HL-60/S4 treated with retinoic acid at 250 ng/mL for 4 days and 3 days (cell line): ENCODE data around the gene ACOT7.
"Not testable (repeated sequence)": the region's sequence is repeated elsewhere in the genome, so short reads cannot be mapped to it uniquely, and the experiment has no call there.

Experiments
- in situ Hi-C: fragments of 300-500 bp; cut with MboI; formaldehyde crosslinking; loops from 2 replicates; pipeline ENCODE4 v1.7.0; 2022; ENCODE audit warnings: low sequenced_read_pairs

ACOT7 gene

GRCh38 chr1:6317098-6317760 lies 76.3 kb downstream of the ACOT7 start:
- in situ Hi-C loops = no loop called here

GRCh38 chr1:6316240-6317097 lies 77.1 kb downstream of the ACOT7 start:
- in situ Hi-C loops = no loop called here

- in situ Hi-C loops = no loop called here
These were observed 79.1 kb downstream of the ACOT7 start for GRCh38 chr1:6314503-6314902.

DNA sequence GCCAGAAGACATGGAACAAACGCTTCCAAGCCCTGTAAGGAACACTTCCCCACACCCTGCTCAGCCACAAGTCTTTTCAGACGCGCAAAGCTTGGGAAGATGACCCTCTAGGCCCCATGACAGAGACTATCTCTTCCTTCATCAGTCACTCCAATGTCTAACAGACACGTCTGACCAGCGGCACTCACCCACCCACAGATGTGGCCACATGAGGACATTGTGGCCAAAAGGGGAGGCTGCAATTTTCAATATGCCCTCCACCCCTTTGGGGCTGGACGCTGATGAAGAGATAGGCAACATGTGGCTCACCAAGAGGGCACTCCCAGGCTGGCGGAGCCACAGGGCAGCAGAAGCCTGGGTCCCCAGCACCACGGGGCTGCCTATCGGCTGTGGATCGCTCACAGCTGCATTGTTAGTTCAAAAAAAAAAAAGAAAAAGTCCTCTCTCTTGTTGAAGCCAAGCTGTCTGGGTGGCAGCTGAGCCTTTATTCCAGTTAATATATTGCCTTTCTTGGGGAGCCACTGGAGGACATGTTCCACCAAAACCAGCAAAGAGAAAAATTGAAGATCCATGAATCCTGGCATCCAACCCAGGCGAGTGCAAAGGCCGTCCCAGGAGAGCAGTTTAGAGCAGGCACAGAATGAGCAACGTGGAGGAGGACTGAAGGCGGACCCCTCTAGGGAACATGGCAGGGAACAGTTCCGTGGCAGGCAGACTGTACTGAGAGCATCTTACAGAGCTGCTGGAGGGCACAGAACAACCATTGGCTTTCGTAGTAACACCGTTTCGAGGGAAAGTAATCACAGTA lies 80.0 kb downstream of the ACOT7 start:
- in situ Hi-C loops = no loop called here

- in situ Hi-C loops = no loop called here
These were observed 83.3 kb downstream of the ACOT7 start for GRCh38 chr1:6310116-6310848.

GRCh38 chr1:6309564-6309963 lies 84.0 kb downstream of the ACOT7 start:
- in situ Hi-C loops = no loop called here

DNA sequence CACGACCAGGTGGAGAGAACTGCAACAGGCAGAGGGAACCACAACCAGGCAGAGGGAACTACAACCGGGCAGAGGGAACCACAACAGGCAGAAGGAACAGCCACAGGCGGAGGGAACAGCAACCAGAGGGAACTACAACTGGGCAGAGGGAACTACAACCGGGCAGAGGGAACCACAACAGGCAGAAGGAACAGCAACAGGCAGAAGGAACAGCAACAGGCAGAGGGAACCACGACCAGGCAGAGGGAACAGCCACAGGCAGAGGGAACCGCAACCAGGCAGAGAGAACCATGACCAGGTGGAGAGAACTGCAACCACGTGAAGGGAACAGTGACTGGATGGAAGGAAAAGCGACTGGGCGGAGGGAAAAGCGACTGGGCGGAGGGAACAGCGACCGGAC lies 85.1 kb downstream of the ACOT7 start:
- in situ Hi-C loops = no loop called here

DNA sequence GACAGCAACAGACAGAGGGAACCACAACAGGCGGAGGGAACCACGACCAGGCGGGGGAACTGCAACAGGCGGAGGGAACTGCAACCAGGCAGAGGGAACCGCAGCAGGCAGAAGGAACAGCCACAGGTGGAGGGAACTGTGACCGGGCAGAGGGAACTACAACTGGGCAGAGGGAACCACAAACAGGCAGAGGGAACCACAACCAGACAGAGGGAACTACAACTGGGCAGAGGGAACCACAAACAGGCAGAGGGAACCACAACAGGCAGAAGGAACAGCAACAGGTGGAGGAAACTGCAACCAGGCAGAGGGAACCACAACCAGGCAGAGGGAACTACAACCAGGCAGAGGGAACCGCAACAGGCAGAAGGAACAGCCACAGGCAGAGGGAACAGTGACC lies 85.9 kb downstream of the ACOT7 start:
- in situ Hi-C loops = not testable (repeated sequence)

- in situ Hi-C loops = no loop called here
These were observed 86.5 kb downstream of the ACOT7 start for GRCh38 chr1:6307099-6307498.

GRCh38 chr1:6303397-6304012 lies 90.1 kb downstream of the ACOT7 start:
- in situ Hi-C loops = no loop called here

- in situ Hi-C loops = no loop called here
These were observed 91.0 kb downstream of the ACOT7 start for GRCh38 chr1:6302568-6302967.

DNA sequence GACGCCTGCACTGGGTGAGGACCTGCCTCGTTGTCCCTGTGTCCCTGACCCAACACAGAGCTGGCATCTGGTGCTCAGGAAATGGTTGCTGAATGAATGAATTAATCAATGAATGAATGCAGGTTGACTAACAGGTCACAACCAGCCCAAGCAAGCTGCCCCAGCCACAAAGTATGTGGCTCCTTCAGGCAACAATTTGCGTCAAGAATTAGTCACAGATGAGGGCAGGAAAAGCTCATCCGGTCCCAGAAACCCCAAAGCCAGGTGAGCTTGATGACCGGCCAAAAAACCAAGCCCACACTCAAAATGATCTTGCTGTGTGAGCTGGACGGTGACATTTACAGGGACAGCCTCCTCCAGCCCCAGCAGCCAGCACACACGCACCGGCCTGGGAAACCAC lies 92.0 kb downstream of the ACOT7 start:
- in situ Hi-C loops = no loop called here

- in situ Hi-C loops = no loop called here
These were observed 93.1 kb downstream of the ACOT7 start for GRCh38 chr1:6300342-6301048.

GRCh38 chr1:6299557-6300165 lies 93.9 kb downstream of the ACOT7 start:
- in situ Hi-C loops = no loop called here

- in situ Hi-C loops = no loop called here
These were observed 94.6 kb downstream of the ACOT7 start for GRCh38 chr1:6298940-6299465.

DNA sequence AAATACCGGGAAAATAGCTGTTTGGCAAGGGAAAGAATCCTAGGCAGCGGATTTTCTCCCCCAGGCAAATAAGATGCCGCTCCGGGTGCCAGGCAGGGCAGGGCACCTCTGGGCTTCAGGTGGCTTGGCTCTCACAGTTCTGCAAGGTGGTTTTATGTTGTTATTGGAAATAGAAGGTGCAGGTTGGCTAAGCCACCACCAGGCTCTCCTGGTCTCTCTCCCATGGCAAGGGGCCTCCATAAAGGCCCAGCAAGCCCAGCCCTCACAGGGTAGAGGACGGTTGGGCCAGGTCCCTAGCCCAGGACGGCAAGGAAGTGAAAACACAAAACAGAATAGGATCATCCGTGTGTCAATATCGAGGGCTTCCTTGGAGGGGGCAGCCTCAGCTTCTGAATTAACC lies 95.0 kb downstream of the ACOT7 start:
- in situ Hi-C loops = no loop called here

DNA sequence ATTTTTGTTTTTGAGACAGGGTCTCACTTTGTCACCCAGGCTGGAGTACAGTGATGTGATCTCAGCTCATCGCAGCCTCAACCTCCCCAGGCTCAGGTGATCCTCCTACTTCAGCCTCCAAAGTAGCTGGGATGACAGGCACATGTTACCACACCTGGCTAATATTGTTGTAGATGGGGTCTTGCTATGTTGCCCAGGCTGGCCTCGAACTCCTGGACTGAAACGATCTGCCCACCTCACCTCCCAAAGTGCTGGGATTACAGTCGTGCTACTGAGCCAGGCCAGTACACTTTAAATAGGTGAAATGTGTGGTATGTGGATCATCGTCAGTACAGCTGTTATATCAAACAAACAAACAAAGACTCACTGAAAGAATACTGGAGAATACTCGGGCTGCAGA lies 97.7 kb downstream of the ACOT7 start:
- in situ Hi-C loops = no loop called here

DNA sequence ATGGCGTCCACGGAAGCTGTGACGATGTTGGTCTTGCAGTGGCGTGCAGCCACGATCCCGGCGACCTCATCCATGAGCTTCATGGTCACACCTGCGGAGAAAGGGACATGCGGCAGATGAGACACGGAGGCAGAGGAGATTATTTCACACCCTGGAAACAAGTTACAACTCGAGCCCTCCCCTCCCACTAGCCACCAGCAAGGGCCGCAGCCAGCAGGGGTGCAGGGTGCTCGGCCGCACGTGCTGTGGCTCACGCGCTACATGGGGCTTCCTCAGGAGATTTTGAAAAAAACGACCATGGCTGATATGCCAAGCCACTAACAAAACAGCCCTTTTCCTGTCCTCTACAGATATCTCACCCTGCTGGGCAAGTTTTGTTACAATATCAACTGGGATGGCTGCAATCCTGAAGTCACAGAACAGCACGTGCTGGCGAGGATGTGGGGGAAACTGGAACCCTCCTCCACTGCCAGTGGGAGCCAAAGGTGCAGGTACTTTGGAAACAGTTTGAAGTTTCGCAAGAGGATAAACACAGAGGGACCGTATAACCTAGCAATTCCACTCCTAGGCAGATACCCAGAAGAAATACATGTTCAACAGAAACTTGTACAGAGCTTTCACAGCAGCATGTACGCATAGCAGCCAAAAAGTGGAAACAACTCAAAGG lies 98.5 kb downstream of the ACOT7 start:
- in situ Hi-C loops = no loop called here
